Measurements from ENCODE around the gene SIGLEC15. TPM values are rescaled to one million over a fixed set of nuclear protein-coding genes. Genes with fewer than 3 reads are reported as not detected.
"Not testable (repeated sequence)": the region's sequence is repeated elsewhere in the genome, so short reads cannot be mapped to it uniquely, and the experiment has no call there.

Gene SIGLEC15
- total RNA-seq, 1 donor from 2014 or later = 1.2 TPM

- DNase-seq (ENCODE audit: low spot score) = no peak
Observed at GRCh38 chr18:45844938-45845337, 19.5 kb downstream of the SIGLEC15 start.

GRCh38 chr18:45845410-45845809 is 19.9 kb downstream of the SIGLEC15 start:
- no peak for DNase-seq (ENCODE audit: low spot score)

DNA sequence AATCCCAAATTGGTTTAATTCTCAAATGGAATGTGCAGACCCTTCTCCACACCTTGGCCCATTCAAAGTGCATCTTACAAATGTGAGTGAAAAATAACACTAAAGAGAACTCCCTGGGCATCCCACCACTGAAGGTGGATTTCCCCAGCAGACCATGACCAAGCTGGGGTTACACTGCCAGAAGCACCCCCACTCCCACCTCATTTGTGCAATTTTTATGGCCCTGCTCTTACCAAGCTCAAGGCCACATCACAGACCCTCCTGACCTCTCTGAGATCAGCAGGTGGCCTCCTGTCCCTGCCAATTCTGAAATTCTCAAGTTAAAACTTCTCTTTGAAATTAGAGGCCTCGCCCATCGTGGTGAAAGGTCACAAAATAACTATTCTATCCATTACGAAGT is 21.6 kb downstream of the SIGLEC15 start:
- no peak for DNase-seq (ENCODE audit: low spot score)

GRCh38 chr18:45848643-45849042 is 23.2 kb downstream of the SIGLEC15 start:
- not testable (repeated sequence) for DNase-seq (ENCODE audit: low spot score)

DNA sequence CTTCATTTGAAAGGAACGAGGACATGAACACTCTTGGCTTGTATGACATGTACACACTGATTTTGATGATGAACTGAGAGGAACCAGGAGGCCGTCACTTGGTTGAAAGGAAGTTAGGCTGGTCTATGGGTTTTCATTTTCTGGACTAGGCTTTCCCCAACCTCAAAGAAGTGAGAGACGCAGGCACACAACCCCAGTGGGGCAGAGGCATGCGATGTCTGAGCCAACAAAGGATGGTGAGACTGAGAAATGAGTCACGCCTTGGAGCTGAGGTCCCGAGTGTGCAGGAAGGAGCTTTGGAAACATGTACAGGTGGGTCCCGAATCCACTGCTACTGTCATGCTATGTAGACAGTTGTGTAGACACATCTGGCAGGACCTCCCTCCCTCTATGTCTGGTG is 24.1 kb downstream of the SIGLEC15 start:
- DNase-seq (ENCODE audit: low spot score) = no peak

GRCh38 chr18:45850021-45850420 is 24.5 kb downstream of the SIGLEC15 start:
- no peak for DNase-seq (ENCODE audit: low spot score)

DNA sequence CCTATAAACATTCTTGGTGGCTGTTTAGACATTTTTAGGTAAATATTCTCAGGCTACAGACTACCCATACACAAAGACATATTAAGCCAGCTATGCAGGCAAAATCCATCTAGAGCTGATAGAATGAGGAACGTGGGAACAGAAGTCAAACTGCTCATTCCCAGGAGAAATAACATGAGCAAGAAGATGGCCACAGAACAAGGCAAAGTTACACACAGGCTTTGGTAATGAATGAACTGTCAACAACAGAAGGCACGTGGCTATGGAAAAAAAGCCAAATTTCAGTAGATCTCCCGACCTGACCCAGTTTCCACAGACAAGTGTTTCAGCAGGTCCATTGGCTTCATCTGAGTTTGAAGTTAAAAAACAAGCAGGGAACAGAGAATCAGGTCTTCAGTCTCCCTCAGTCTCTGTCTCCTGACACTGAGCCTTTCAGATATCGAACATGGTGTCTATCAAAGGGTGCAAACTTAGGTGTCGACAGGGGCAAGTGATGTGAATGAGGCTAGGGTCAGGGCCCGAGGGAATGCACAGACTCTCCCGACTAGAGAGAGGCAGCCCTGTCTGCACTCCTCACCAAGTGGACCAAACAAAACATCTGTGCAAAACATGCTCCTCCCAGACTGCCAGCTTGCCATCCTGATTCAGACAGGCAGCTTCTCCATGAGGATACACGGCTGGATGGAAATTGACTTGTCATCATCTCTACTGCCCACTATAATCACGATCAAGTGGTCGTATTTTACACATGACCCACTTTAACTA is 25.9 kb downstream of the SIGLEC15 start:
- peak; percentile 68 for DNase-seq (ENCODE audit: low spot score)

DNA sequence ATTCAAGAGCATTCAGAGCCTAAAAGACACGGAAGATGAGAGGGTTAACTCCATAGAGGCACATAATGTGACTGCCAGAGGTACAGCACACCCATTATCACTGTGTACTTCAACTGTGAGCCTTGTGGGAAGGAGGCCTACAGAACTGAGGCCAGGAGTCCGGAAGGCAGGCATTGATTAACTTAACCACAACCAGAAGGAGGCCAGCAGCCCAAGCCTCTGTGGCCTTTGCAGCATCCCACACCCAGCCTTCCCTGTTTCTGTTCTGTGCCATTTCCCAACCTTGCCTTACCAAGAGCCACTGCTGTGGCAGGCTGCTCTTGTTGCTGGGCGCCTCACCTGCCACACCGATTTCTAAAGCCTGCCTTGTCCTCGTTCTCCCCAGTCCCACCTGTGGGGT is 27.2 kb downstream of the SIGLEC15 start:
- DNase-seq (ENCODE audit: low spot score) = no peak

- DNase-seq (ENCODE audit: low spot score) = no peak
Observed at GRCh38 chr18:45854036-45854586, 28.6 kb downstream of the SIGLEC15 start.

DNA sequence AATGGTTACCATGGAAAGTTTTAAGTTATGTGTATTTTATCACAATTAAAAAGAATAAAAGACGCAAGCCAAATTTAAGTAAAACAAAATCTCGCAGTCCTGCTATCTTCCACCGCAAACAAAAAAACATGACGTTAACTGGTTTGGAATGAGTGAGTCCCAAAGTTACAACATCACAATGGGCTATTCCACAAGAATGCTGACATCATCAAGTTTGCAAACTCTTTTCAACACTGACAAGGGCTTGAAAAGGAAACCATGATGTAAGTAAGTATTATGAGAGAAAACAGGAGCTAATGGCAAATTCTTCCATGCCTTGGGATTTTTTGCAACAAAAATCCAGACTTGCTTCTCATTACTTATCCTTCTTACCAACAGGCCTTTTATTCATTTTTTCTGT is 31.1 kb downstream of the SIGLEC15 start:
- DNase-seq (ENCODE audit: low spot score) = no peak

DNA sequence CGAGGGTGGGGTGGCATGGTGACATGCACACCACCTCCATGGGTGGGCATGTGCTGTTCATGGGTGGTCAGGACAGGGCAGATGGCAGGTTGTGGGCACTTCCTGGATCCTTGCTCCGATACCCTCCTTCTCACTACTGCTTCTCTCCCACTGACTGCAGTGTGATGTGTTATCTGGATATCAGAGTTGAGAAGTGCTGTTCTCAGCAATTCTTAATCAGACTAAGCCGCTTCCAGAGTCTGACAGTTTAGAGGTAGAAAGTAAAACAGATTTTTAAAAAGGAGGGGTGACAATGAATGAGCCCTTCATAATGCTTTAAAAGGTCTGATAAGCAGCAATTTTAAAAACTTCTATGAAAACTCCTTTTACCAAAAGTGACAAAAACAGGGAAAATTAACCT is 33.9 kb downstream of the SIGLEC15 start:
- no peak for DNase-seq (ENCODE audit: low spot score)

DNA sequence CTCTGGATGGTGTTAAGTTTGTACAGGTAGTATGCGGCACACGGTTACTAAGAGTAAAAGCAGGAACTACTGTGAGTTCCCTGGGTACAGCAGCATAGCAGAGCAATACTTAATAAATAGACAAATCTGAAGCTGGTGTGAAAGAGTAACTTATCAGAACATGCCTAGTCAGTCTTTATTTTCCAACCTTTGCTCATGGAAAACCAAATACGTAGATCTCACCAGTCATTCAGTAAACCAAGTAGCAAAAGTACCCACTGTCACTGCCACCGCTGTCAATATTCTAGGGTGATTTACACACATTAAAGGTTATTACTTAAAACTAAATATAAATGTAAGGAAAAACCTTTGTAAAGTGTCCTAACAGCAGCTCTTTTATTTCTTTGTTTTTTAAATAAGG is 35.0 kb downstream of the SIGLEC15 start:
- DNase-seq (ENCODE audit: low spot score) = no peak

DNA sequence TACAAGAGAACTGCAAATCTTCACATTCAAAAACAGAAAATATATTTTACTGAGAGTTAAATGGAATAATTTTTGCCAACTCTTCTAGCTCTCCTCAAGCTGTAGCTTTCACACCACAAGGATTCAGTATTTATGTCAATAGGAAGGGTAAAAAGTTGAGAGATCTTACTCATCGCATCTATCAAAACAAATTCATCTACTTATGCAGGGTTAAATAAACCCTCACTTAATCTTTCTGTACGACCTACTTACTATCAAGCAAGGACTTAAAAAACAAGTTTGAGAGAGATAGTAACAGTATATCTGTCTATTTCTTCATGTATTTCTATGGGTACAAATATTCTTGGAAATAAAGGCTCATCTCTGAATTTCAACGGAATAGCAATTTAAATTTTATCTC is 35.5 kb downstream of the SIGLEC15 start:
- DNase-seq (ENCODE audit: low spot score) = no peak

GRCh38 chr18:45861926-45862325 is 36.5 kb downstream of the SIGLEC15 start:
- DNase-seq (ENCODE audit: low spot score) = no peak

DNA sequence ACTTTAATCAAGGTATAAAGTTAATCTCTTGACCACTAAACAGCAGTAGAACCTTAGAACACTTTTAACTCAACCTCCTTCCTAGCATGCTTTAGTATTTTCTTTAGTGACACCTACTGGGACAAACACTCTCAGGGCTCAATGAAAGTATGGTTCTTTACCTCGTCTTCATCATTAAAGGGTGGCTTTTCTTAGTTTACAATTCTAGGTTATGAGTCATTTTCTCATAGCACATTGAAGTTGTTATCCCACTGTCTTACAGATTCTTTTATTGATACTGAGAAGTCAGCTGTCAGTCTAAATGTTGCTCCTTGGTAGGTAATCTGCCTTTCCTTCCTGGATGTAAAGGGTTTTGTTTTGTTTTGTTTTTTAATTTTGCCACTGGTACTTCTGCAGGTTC is 38.0 kb downstream of the SIGLEC15 start:
- no peak for DNase-seq (ENCODE audit: low spot score)

- no peak for DNase-seq (ENCODE audit: low spot score)
Observed at GRCh38 chr18:45864081-45864480, 38.6 kb downstream of the SIGLEC15 start.

DNA sequence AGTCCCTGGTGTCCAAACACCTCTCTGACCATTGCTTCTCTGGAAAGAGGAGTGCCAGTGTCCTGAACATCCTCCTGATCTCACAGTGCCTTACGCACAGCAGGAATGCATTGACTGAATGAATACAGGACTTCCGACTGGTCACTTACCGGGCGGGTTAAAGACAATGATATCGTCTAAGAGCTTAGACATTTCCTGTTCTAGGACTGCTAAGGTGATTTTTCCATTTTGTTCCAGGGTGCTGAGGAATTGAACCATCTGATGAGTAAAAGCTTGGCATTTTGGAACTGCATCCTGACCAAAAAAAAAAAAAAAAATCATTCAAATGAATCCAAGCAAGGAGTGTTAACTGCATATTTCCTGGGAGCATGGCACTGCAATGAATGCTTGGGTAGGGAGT is 40.0 kb downstream of the SIGLEC15 start:
- DNase-seq (ENCODE audit: low spot score) = no peak

DNA sequence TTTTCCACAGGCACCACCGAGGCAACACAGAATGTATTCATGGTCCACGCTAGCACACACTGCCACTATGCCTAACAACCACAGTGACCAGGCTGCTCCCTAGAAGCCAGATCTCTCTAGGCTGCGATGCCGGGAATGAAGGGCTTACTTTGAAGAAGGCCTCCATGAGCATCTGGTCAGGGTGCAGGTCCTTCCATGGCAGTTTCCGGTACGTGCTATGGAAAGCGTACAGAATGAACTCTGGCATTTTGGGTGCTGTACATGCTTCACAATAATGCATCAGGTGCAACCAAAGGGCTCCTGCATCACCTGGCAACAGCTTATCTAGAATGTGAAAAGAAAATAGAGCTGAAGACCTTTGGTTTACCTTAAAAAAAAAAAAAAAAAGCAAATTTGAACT is 44.9 kb downstream of the SIGLEC15 start:
- DNase-seq (ENCODE audit: low spot score) = no peak

- DNase-seq (ENCODE audit: low spot score) = no peak
Observed at GRCh38 chr18:45871431-45872084, 46.1 kb downstream of the SIGLEC15 start.

- no peak for DNase-seq (ENCODE audit: low spot score)
Observed at GRCh38 chr18:45874491-45875184, 49.2 kb downstream of the SIGLEC15 start.

- DNase-seq (ENCODE audit: low spot score) = no peak
Observed at GRCh38 chr18:45876161-45876560, 50.7 kb downstream of the SIGLEC15 start.

DNA sequence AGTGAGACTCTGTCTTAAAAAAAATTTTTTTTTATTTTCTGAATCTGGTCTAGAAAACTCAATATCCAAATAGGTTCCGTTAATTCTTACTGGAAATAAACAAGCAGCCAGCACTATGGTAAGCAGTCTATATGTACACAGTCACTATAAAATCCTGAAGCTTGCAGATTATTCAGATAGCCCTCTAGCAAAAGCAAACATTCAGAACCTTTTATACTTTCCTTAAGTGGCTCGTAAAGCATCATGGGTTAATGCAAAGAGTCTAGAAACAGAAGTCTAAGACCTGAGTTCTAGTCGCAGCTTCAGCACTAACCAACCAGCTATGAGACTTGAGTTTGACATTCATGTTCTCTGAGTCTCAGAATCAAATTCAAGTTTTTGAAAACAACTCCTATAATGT is 51.9 kb downstream of the SIGLEC15 start:
- no peak for DNase-seq (ENCODE audit: low spot score)
